Heart right ventricle (tissue), 16 donors: ENCODE measurements around the gene MLH1. TPM values are rescaled to one million over a fixed set of nuclear protein-coding genes. Genes with fewer than 3 reads are reported as not detected.

Experiments used
- ATAC-seq, 8 donors: fragments of 200-7000 bp; cut with Tn5 transposase; one replicate each; pipeline ENCODE4 v1.9.1; 2020; ENCODE audit warnings: mild to moderate bottlenecking in 8 of 8, moderate library complexity in 8 of 8, moderate number of reproducible peaks in 1 of 8
- DNase-seq, 2 donors: peaks; one replicate each; pipeline ENCODE4 v3.0.0-alpha.2; 2020
- H3K27ac ChIP-seq, 10 donors: fragments of 200-600 bp; sonication (generic) in 2 of 10; one replicate each; pipeline versions ENCODE4 v1.5.0 to v1.8.0; 2020 to 2022; ENCODE audit warnings: mild to moderate bottlenecking in 3 of 10
- H3K27me3 ChIP-seq, 7 donors: fragments of 200-600 bp; one replicate each; pipeline ENCODE4 v1.8.0; 2021 to 2022; ENCODE audit warnings: mild to moderate bottlenecking in 2 of 7
- H3K36me3 ChIP-seq, 9 donors: fragments of 200-600 bp; sonication (generic) in 1 of 9; one replicate each; pipeline versions ENCODE4 v1.5.0 to v1.8.0; 2020 to 2022; ENCODE audit warnings: mild to moderate bottlenecking in 2 of 9
- H3K4me1 ChIP-seq, 9 donors: fragments of 200-600 bp; sonication (generic) in 1 of 9; one replicate each; pipeline versions ENCODE4 v1.5.0 to v1.8.0; 2020 to 2022; ENCODE audit warnings: mild to moderate bottlenecking in 4 of 9
- H3K4me3 ChIP-seq, 10 donors: fragments of 200-600 bp; sonication (generic) in 2 of 10; one replicate each; pipeline versions ENCODE4 v1.5.0 to v1.8.0; 2020 to 2022; ENCODE audit warnings: mild to moderate bottlenecking in 7 of 10, moderate library complexity in 2 of 10
- H3K9me3 ChIP-seq, 11 donors: fragments of 200-600 bp in 10 of 11; sonication (generic) in 2 of 11; one replicate each; pipeline versions ENCODE4 v1.5.0 to v1.8.0; 2013 to 2022; ENCODE audit warnings: mild to moderate bottlenecking in 2 of 11, control low read depth in 1 of 11, moderate library complexity in 1 of 11
- CTCF ChIP-seq, 9 donors: fragments of 200-600 bp; sonication (generic) in 2 of 9; IDR thresholded peaks; one replicate each; pipeline versions ENCODE4 v1.5.0 to v1.8.0; 2021 to 2022; ENCODE audit warnings: antibody characterized with exemption in 9 of 9, mild to moderate bottlenecking in 5 of 9, moderate library complexity in 1 of 9
- WGBS, 2 donors: extraction: QIAGEN DNeasy Blood & Tissue Kit; methylation state at CpG; one replicate each; pipeline ENCODE4 v1.1.7; 2013; ENCODE audit warnings: inconsistent platforms in 1 of 2; 5-methylcytosine and 5-hydroxymethylcytosine counted together
- intact Hi-C, 10 donors: fragments of 100-400 bp; cut with DNase I; formaldehyde crosslinking; loops; one replicate each; pipeline versions ENCODE4 v1.11.1 to v1.14.2; 2022
- polyA plus RNA-seq, 2 donors: library from polyadenylated mRNA; stranded (reverse); fragments of 200-250 nt; gene quantifications; one replicate each; pipeline ENCODE4 v1.2.3, GENCODE V29; 2013
- total RNA-seq, 10 donors: library from RNA; stranded (reverse); fragmentation: NEBNext Ultra II Directional in 3 of 10; extraction: Animal tissue kit (Norgen Biotek cat#: 25700) in 3 of 10; gene quantifications; one replicate each; pipeline versions ENCODE4 v1.2.1 to v1.2.4, GENCODE V29; 2021 to 2023
- donor health status: Arrhythmogenic right ventricular cardiomyopathy.
- donor health status: ischemic (EF 13 %, LVEDD 7.1; RV severe dilation, severe dysfunction).
- donor health status: healthy with polysubstance abuse.
- donor health status: DM: no; HTN: yes; CAD: no.
- donor health status: DM: no; HTN: no; CAD: no.
- donor health status: ischemic (EF 25% LVEDD 6.9; RV normal size, moderate dysfunction).
- donor health status: ischemic (EF 25% LVEDD 5.7; RV mildly dilated, moderate dysfunction).
- donor health status: healthy.
- donor health status: DM: yes; HTN: yes; CAD: no.
- donor health status: Ischemic cardiomyopathy.
- donor health status: ischemic (EF 35%, LVEDD 5.7; RV mildly dilated, moderate dysfunction).
- donor health status: nonischemic (EF 11% LVEDD 7.7; RV severe dilation, severe dysfunction).
- donor health status: DM: yes; HTN: yes; CAD: no.
- donor health status: PGD.
- donor health status: ischemic (EF 29% LVEDD 5.4; RV normal size, mild dysfunction).
- donor health status: nonischemic (EF 23%, LVEDD 6.1; RV moderate dilation, normal function).

Gene MLH1
- total and polyA plus RNA-seq, 12 donors, result 26.0 to 61.7 (median 51.7) TPM

DNA sequence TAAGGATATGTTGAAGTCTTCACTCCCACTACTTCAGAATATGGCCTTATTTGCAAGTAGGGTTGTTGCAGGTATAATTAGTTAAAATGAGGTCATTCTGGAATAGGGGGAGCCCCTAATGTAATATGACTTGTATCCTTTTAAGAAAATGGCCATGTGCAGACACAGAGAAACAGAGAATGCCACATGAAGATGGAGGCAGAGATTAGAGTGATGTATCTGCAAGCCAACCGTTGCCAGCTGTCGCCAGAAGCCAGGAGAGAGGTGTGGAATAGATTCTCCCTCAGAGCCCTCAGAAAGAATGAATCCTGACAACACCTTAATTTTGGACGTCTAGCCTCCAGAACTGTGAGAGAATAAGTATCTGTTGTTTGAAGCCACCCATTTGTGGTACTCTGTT, 37.2 kb upstream of the MLH1 start:
- Histone ChIP-seq H3K27ac (no peak overlapping the region), H3K36me3 (no peaks in the 10 kb centered on the region), H3K27me3 (no peaks in the 10 kb centered on the region), H3K9me3 (no peaks in the 10 kb centered on the region), H3K4me1 (peaks cover 0 to 14% (median 9%) of the 10 kb centered on the region in 9 donors), H3K4me3 (no peak overlapping the region)
- DNase-seq (no peak), ATAC-seq (no peak)
- intact Hi-C loops, result loop anchor here (5.0 to 10.0 kb wide), 7 partner anchors 49 to 229 kb away; no protein-coding TSS in a partner anchor
- no peak for TF ChIP-seq CTCF (IDR thresholded peaks at IDR 0.05)
- WGBS, 2 donors, result 81 to 83% methylated on average over 3 of the region's 3 CpGs

- Histone ChIP-seq H3K4me3 (no peak overlapping the region), H3K4me1 (peaks cover 0 to 14% (median 9%) of the 10 kb centered on the region in 9 donors), H3K27ac (no peak overlapping the region), H3K9me3 (no peaks in the 10 kb centered on the region), H3K27me3 (no peaks in the 10 kb centered on the region), H3K36me3 (no peaks in the 10 kb centered on the region)
- DNase-seq (no peak), ATAC-seq (no peak)
- TF ChIP-seq CTCF (IDR thresholded peaks at IDR 0.05), result no peak
- intact Hi-C loops, result loop anchor here (5.0 to 10.0 kb wide), 7 partner anchors 50 to 230 kb away; no protein-coding TSS in a partner anchor
- WGBS, 2 donors, result 93 to 95% methylated on average over 1 of the region's 1 CpG
These were observed 36.3 kb upstream of the MLH1 start for GRCh38 chr3:36957063-36957462.

GRCh38 chr3:36957862-36958686, 35.2 kb upstream of the MLH1 start:
- no peaks in the 10 kb centered on the region for H3K9me3 ChIP-seq
- DNase-seq (no peak), ATAC-seq (peak in 2 of 8 donors; percentile 41 to 55)
- no peaks in the 10 kb centered on the region for H3K36me3 ChIP-seq
- no peak overlapping the region for H3K27ac ChIP-seq
- intact Hi-C loops, result loop anchor here (1.0 to 10.0 kb wide), 10 partner anchors 51 to 231 kb away; no protein-coding TSS in a partner anchor
- no peaks in the 10 kb centered on the region for H3K27me3 ChIP-seq
- peaks cover 0 to 14% (median 9%) of the 10 kb centered on the region in 9 donors for H3K4me1 ChIP-seq
- no peak overlapping the region for H3K4me3 ChIP-seq
- WGBS, 2 donors, result 23 to 63% methylated on average over 3 of the region's 3 CpGs
- no peak for TF ChIP-seq CTCF (IDR thresholded peaks at IDR 0.05)

DNA sequence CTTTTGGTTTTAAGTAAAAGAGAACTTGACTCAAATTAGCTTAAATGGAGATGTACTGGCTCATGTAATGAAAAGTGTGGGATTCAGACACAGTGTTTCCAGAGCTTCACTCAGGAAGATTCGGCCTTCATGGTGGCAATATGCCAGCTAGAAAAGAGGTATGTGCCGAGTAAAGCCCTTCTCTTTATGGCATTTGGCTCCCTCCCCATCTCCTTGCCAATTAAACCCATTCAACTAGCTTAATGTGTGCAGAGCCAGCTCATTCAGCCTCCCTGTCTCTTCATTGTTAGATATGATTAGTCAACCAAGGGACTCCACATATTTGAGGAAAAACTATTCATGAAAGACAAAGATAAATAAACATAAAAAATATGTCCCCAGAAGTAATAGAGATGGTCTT, 33.5 kb upstream of the MLH1 start:
- no peak for TF ChIP-seq CTCF (IDR thresholded peaks at IDR 0.05)
- no peak for ATAC-seq
- Histone ChIP-seq H3K27ac (no peak overlapping the region), H3K9me3 (no peaks in the 10 kb centered on the region), H3K4me3 (no peak overlapping the region), H3K4me1 (peaks cover 0 to 14% (median 9%) of the 10 kb centered on the region in 9 donors), H3K36me3 (no peaks in the 10 kb centered on the region), H3K27me3 (no peaks in the 10 kb centered on the region)
- intact Hi-C loops, result loop anchor here (2.0 to 10.0 kb wide), 9 partner anchors 53 to 233 kb away; no protein-coding TSS in a partner anchor
- DNase-seq, result no peak
- 14 to 36% methylated on average over 2 of the region's 2 CpGs for WGBS, 2 donors
